Spleen (tissue), 11 donors: ENCODE data around the gene RFPL4A. TPM values are rescaled to one million over a fixed set of nuclear protein-coding genes. Genes with fewer than 3 reads are reported as not detected.
"Not testable (repeated sequence)": the region's sequence is repeated elsewhere in the genome, so short reads cannot be mapped to it uniquely, and the experiment has no call there.

Source experiments
- DNase-seq: peaks from one replicate; pipeline ENCODE4 v3.0.0-alpha.2; 2020
- H3K27ac ChIP-seq, 8 donors: fragments of 200-600 bp; sonication (generic) in 7 of 8; 1 replicate in 4 of 8; 2 replicates in 4 of 8; pipeline versions ENCODE4 v1.5.0 to v1.8.0; 2016 to 2021; ENCODE audit warnings: inconsistent platforms in 4 of 8, mild to moderate bottlenecking in 4 of 8, moderate library complexity in 1 of 8
- H3K27me3 ChIP-seq, 7 donors: fragments of 200-600 bp; sonication (generic) in 6 of 7; replicated peaks in 1 of 7; 1 replicate in 4 of 7; 2 replicates in 3 of 7; pipeline versions ENCODE4 v1.5.0 to v1.8.0; 2016 to 2021; ENCODE audit warnings: inconsistent platforms in 3 of 7, mild to moderate bottlenecking in 1 of 7
- H3K36me3 ChIP-seq, 6 donors: fragments of 200-600 bp; sonication (generic) in 5 of 6; 1 replicate in 4 of 6; 2 replicates in 2 of 6; pipeline versions ENCODE4 v1.5.0 to v1.8.0; 2016 to 2021; ENCODE audit warnings: inconsistent platforms in 2 of 6
- H3K4me1 ChIP-seq, 6 donors: fragments of 200-600 bp; sonication (generic) in 5 of 6; 1 replicate in 3 of 6; 2 replicates in 3 of 6; pipeline versions ENCODE4 v1.5.0 to v1.8.0; 2016 to 2021; ENCODE audit warnings: inconsistent platforms in 3 of 6
- H3K4me3 ChIP-seq, 8 donors: fragments of 200-600 bp; sonication (generic) in 7 of 8; 1 replicate in 4 of 8; 2 replicates in 4 of 8; pipeline versions ENCODE4 v1.5.0 to v1.8.0; 2016 to 2021; ENCODE audit warnings: inconsistent platforms in 4 of 8, mild to moderate bottlenecking in 4 of 8, moderate library complexity in 2 of 8
- H3K9me3 ChIP-seq, 8 donors: fragments of 200-600 bp; sonication (generic) in 7 of 8; 1 replicate in 4 of 8; 2 replicates in 4 of 8; pipeline versions ENCODE4 v1.5.0 to v1.8.0; 2016 to 2021; ENCODE audit warnings: inconsistent platforms in 4 of 8
- POLR2A ChIP-seq, 3 donors: fragments of 450-650 bp; IDR thresholded peaks; one replicate each; pipeline ENCODE4 v1.5.1; 2017; ENCODE audit warnings: antibody characterized with exemption in 3 of 3, mild to moderate bottlenecking in 1 of 3
- POLR2AphosphoS5 ChIP-seq, 3 donors: sonication (generic); formaldehyde crosslinking; IDR thresholded peaks; one replicate each; pipeline ENCODE4 v1.5.1; 2017; ENCODE audit warnings: antibody characterized with exemption in 3 of 3
- WGBS, 5 donors: extraction: QIAGEN DNeasy Blood & Tissue Kit in 3 of 5; methylation state at CpG; one replicate each; pipeline versions ENCODE4 v1.1.5 to v1.1.7; 2013 to 2018; 5-methylcytosine and 5-hydroxymethylcytosine counted together
- intact Hi-C: fragments of 100-400 bp; cut with DNase I; formaldehyde crosslinking; loops from one replicate; pipeline ENCODE4 v1.15.0; 2023; ENCODE audit warnings: low total_unique reads
- polyA plus RNA-seq, 3 donors: library from polyadenylated mRNA; stranded (reverse); fragments of 200-250 nt; gene quantifications; one replicate each; pipeline ENCODE4 v1.2.1, GENCODE V29; 2013
- total RNA-seq, 7 donors: library from RNA; depleted of rRNA in 3 of 7; stranded (reverse); fragments of >200 nt in 3 of 7; fragmentation: NEBNext Ultra II Directional in 4 of 7; extraction: Animal tissue kit (Norgen Biotek cat#: 25700) in 4 of 7; gene quantifications; one replicate each; pipeline versions ENCODE4 v1.1.0 to v1.2.1, GENCODE V29; 2016 to 2021
- TF ChIP-seq, protein P1 (sequence below), 11 experiments: fragments of 200-600 bp in 7 of 11; fragments of 450-650 bp in 4 of 11; sonication (generic) in 4 of 11; IDR thresholded peaks in 8 of 11; conservative IDR thresholded peaks in 3 of 11; 1 replicate in 7 of 11; 2 replicates in 4 of 11; pipeline versions ENCODE4 v1.4.0 to v1.8.0; 2016 to 2021; ENCODE audit warnings: antibody characterized with exemption in 11 of 11, inconsistent platforms in 4 of 11, mild to moderate bottlenecking in 1 of 11
- donor health status: healthy with polysubstance abuse.
- donor health status: DM: no; HTN: no; CAD: no; lungs with moderate emphysema.
- donor health status: DM: no; HTN: no; CAD: no.
- donor health status: Bipolar disorder and iron deficiency.
- donor health status: healthy.
- donor health status: DM: no; HTN: no; CAD: no.
- donor health status: DM: yes; HTN: yes; CAD: no.

RFPL4A gene
- total and polyA plus RNA-seq, 10 donors = not detected

DNA sequence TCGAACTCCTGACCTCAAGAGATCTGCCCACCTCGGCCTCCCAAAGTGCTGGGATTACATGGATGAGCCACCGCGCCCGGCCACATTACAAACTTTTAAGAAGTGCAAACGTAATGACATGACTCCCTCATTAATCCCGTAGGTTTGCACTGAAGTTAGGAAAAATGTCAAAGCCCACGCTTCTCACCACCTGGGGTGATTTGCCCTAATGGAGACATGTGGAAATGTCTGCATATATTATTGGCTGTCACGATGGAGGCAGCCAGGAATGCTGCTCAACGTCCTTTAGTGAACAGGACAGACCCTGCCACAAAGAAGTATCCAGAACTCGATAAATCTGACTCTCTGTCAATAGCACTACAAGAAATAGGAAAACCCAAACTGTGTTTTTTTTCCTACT, 41.6 kb upstream of the RFPL4A start:
- Histone ChIP-seq H3K27me3 (peaks cover 0 to 69% (median 26%) of the 10 kb centered on the region in 7 donors), H3K9me3 (peaks cover 0 to 23% (median 18%) of the 10 kb centered on the region in 8 donors), H3K27ac (no peak overlapping the region), H3K4me1 (no peaks in the 10 kb centered on the region), H3K4me3 (no peak overlapping the region), H3K36me3 (no peaks in the 10 kb centered on the region)
- intact Hi-C loops = no loop called here
- WGBS, 5 donors = 73 to 86% (median 80%) methylated on average over 11 of the region's 11 CpGs
- no peak for DNase-seq
- TF ChIP-seq POLR2A (IDR thresholded peaks at IDR 0.05) (no peak), POLR2AphosphoS5 (IDR thresholded peaks at IDR 0.05) (no peak)
- TF ChIP-seq, protein P1, sequence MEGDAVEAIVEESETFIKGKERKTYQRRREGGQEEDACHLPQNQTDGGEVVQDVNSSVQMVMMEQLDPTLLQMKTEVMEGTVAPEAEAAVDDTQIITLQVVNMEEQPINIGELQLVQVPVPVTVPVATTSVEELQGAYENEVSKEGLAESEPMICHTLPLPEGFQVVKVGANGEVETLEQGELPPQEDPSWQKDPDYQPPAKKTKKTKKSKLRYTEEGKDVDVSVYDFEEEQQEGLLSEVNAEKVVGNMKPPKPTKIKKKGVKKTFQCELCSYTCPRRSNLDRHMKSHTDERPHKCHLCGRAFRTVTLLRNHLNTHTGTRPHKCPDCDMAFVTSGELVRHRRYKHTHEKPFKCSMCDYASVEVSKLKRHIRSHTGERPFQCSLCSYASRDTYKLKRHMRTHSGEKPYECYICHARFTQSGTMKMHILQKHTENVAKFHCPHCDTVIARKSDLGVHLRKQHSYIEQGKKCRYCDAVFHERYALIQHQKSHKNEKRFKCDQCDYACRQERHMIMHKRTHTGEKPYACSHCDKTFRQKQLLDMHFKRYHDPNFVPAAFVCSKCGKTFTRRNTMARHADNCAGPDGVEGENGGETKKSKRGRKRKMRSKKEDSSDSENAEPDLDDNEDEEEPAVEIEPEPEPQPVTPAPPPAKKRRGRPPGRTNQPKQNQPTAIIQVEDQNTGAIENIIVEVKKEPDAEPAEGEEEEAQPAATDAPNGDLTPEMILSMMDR (IDR thresholded peaks at IDR 0.05 in 8 of 11, conservative IDR thresholded peaks at IDR 0.05 in 3 of 11) = no peak

DNA sequence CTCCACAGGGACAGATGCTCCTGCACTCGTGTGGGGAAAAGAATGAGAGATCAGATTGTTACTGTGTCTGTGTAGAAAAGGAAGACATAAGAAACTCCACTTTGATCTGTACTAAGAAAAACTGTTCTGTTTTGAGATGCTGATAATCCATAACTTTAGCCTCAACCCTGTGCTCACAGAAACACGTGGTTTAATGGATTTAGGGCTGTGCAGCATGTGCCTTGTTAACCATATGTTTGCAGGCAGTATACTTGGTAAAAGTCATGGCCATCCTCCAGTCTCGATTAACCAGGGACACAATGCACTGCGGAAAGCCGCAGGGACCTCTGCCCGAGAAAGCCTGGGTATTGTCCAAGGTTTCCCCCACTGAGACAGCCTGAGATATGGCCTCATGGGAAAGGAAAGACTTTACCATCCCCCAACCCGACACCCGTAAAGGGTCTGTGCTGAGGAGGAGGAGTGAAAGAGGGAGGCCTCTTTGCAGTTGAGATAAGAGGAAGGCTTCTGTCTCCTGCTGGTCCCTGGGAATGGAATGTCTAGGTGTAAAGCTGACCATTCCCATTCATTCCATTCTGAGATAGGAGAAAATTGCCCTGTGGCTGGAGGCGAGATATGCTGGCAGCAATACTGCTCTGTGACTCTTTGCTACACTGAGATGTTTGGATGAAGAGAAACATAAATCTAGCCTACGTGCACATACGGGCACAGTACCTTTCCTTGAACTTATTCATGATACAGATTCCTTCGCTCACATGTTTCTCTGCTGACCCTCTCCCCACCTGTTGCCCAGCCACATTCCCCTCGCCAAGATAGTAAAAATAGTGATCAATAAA, 40.8 kb upstream of the RFPL4A start:
- H3K4me3 ChIP-seq, intact Hi-C loops, DNase-seq, H3K27ac ChIP-seq, H3K4me1 ChIP-seq, H3K36me3 ChIP-seq: not testable (repeated sequence)
- Histone ChIP-seq H3K9me3 (peaks cover 0 to 30% (median 22%) of the 10 kb centered on the region in 8 donors), H3K27me3 (peaks cover 0 to 67% (median 26%) of the 10 kb centered on the region in 7 donors)
- WGBS, 5 donors = 42 to 63% (median 48%) methylated on average over 13 of the region's 13 CpGs

- no peak overlapping the region for H3K4me3 ChIP-seq
- no peaks in the 10 kb centered on the region for H3K4me1 ChIP-seq
- peaks cover 0 to 30% (median 22%) of the 10 kb centered on the region in 8 donors for H3K9me3 ChIP-seq
- no peaks in the 10 kb centered on the region for H3K36me3 ChIP-seq
- no peak for DNase-seq
- TF ChIP-seq, protein P1 (IDR thresholded peaks at IDR 0.05 in 8 of 11, conservative IDR thresholded peaks at IDR 0.05 in 3 of 11) = no peak
- TF ChIP-seq POLR2AphosphoS5 (IDR thresholded peaks at IDR 0.05) (no peak), POLR2A (IDR thresholded peaks at IDR 0.05) (no peak)
- no peak overlapping the region for H3K27ac ChIP-seq
- 52 to 75% (median 65%) methylated on average over 5 of the region's 5 CpGs for WGBS, 5 donors
- H3K27me3 ChIP-seq = peaks cover 0 to 53% (median 26%) of the 10 kb centered on the region in 7 donors
- intact Hi-C loops = no loop called here
Observed at GRCh38 chr19:55720214-55720746, 38.6 kb upstream of the RFPL4A start.

GRCh38 chr19:55720801-55721200, 38.1 kb upstream of the RFPL4A start:
- TF ChIP-seq POLR2AphosphoS5 (IDR thresholded peaks at IDR 0.05) = no peak
- TF ChIP-seq, protein P1 (IDR thresholded peaks at IDR 0.05 in 8 of 11, conservative IDR thresholded peaks at IDR 0.05 in 3 of 11) = no peak
- TF ChIP-seq POLR2A (IDR thresholded peaks at IDR 0.05) = no peak
- no peak for DNase-seq
- intact Hi-C loops = no loop called here
- H3K9me3 ChIP-seq = peaks cover 0 to 30% (median 22%) of the 10 kb centered on the region in 8 donors
- WGBS, 5 donors = 81 to 88% (median 86%) methylated on average over 3 of the region's 3 CpGs
- H3K27ac ChIP-seq = no peak overlapping the region
- peaks cover 0 to 53% (median 26%) of the 10 kb centered on the region in 7 donors for H3K27me3 ChIP-seq
- H3K4me1 ChIP-seq = no peaks in the 10 kb centered on the region
- H3K36me3 ChIP-seq = no peaks in the 10 kb centered on the region
- no peak overlapping the region for H3K4me3 ChIP-seq
